GM23248 (cell line): ENCODE results near the gene OLIG3.

Experiments used
- EZH2 ChIP-seq: fragments of 200-600 bp; sonication (generic); IDR thresholded peaks from 2 replicates; pipeline ENCODE4 v1.6.1; 2018; ENCODE audit warnings: antibody characterized with exemption, mild to moderate bottlenecking; ENCODE audit not compliant: insufficient read depth, poor library complexity, severe bottlenecking
- EZH2phosphoT487 ChIP-seq: fragments of 200-600 bp; sonication (generic); IDR thresholded peaks from 2 replicates; pipeline ENCODE4 v1.6.1; 2018; ENCODE audit warnings: antibody characterized with exemption, moderate library complexity, mild to moderate bottlenecking, low read depth; ENCODE audit not compliant: insufficient read depth

DNA sequence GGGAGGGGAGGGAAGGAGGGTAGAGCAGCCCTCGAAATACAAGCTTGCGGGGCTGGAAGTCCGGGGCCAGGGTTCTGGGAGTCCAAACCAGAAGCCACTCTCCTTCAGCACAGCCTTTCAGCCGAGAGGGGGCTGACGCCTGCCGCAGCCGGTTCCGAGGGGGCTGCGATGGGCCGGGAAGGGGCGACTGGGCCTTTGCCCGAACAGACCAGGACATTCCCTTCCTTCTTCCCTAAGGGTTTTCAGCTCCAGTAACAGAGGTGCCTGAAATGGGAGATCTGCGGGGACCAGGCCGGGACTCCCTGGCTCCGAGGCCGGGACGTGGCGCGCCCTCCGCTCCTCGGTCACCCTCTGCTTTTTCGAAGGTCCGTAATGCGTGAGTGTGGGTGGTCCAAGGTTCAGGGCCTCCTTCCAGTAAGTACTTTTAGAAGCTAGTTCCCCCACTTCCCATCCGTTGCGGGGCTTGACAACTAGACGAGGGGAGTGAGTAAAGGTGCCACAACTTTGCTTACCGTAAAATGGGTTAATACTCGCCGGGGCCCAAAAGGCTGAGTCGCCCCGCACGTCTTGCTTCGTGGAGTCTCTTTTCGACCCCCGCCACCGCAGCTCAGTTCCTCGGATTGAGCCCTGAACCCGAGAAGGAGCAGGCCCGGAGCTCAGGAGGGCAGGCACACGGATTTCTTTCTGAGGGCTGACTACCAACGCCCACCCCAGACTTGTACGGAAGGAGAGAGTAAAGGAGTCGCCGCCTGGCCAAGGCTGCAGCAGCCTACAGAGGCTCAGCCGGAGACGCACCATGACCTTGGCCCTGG, 2.9 kb upstream of the OLIG3 start:
- TF ChIP-seq EZH2 = peak; percentile 58
- 0 out of 2 replicates have a peak, but pooled peaks have one; percentile 15 for TF ChIP-seq EZH2phosphoT487
